HCT116 (cell line): Measurements from ENCODE around the gene MGP. TPM values are rescaled to one million over a fixed set of nuclear protein-coding genes. Genes with fewer than 3 reads are reported as not detected.

Experiments
- ATAC-seq: fragments of 200-7000 bp; cut with Tn5 transposase; 2 replicates; pipeline ENCODE4 v1.9.1; 2020; ENCODE audit warnings: mild to moderate bottlenecking, moderate library complexity
- BruUV-seq: library from RNA; stranded (reverse); fragments of 400-500 nt; replicated peaks from 2 replicates; lab custom pipeline; 2021; lab: Mats Ljungman, UMichigan
- CTCF ChIA-PET: fragments of 300-600 bp; sonication (Branson Sonifier 250); formaldehyde crosslinking; loops from one replicate; lab custom pipeline; 2021; ENCODE audit warnings: antibody characterized with exemption; lab: Charles Lee
- POLR2A ChIA-PET: fragments of 300-600, 350-600 bp; sonication (Branson Sonifier 250); formaldehyde crosslinking; loops from one replicate; lab custom pipeline; 2021; ENCODE audit warnings: antibody characterized with exemption; lab: Charles Lee
- RAD21 ChIA-PET, 2 experiments: fragments of 300-600 bp; sonication (Branson Sonifier 250); formaldehyde crosslinking; loops; one replicate each; lab custom pipeline; 2023; ENCODE audit warnings: low total read pairs in 2 of 2; ENCODE audit not compliant: uncharacterized antibody in 2 of 2, unreplicated experiment in 2 of 2, low non-redundant PET in 1 of 2; lab: Charles Lee
- DNase-seq: peaks from one replicate; pipeline ENCODE4 v3.0.0-alpha.2; 2010; ENCODE audit warnings: low read depth, low spot score
- H2AFZ ChIP-seq: fragments of 200-600 bp; shearing (Covaris generic), sonication (generic); 2 replicates; pipeline ENCODE4 v1.6.1; 2017; ENCODE audit warnings: low read depth, mixed run types, mixed read lengths, antibody characterized with exemption, low read length; ENCODE audit not compliant: poor library complexity, severe bottlenecking
- H3K27ac ChIP-seq: 2 replicates; pipeline ENCODE4 v1.5.1; 2012; ENCODE audit warnings: low read depth, low read length
- H3K27me3 ChIP-seq: fragments of 200-600 bp; sonication (generic); 2 replicates; pipeline ENCODE4 v1.6.1; 2016; ENCODE audit warnings: mixed run types, low read length, mixed read lengths; ENCODE audit not compliant: insufficient read depth
- H3K36me3 ChIP-seq, 2 experiments: fragments of 200-500 bp in 1 of 2; fragments of 200-600 bp in 1 of 2; sonication (Bioruptor generic) in 1 of 2; sonication (generic) in 1 of 2; 2 replicates each; pipeline versions ENCODE4 v1.5.1 to v1.6.1; 2014 to 2016; ENCODE audit warnings: low read length in 2 of 2, inconsistent platforms in 1 of 2, mixed read lengths in 1 of 2, mixed run types in 1 of 2; ENCODE audit not compliant: insufficient read depth in 2 of 2, control insufficient read depth in 1 of 2
- H3K4me1 ChIP-seq, 2 experiments: fragments of 200-600 bp in 1 of 2; sonication (generic) in 1 of 2; 2 replicates each; pipeline versions ENCODE4 v1.5.1 to v1.6.1; 2012 to 2017; ENCODE audit warnings: low read length in 2 of 2, inconsistent platforms in 1 of 2, mild to moderate bottlenecking in 1 of 2, mixed read lengths in 1 of 2, mixed run types in 1 of 2, moderate library complexity in 1 of 2; ENCODE audit not compliant: insufficient read depth in 2 of 2, control insufficient read depth in 1 of 2
- H3K4me2 ChIP-seq: fragments of 200-600 bp; sonication (generic); 2 replicates; pipeline ENCODE4 v1.6.1; 2017; ENCODE audit warnings: mixed run types, low read length, mixed read lengths
- H3K4me3 ChIP-seq, 2 experiments: fragments of 200-600 bp in 1 of 2; sonication (generic) in 1 of 2; replicated peaks in 1 of 2; 2 replicates each; pipeline ENCODE4 v1.5.1; 2011 to 2016; ENCODE audit warnings: low read length in 2 of 2, control low read depth in 1 of 2, low read depth in 1 of 2, mild to moderate bottlenecking in 1 of 2, mixed read lengths in 1 of 2, mixed run types in 1 of 2
- H3K79me2 ChIP-seq: fragments of 200-600 bp; sonication (generic); 2 replicates; pipeline ENCODE4 v1.6.1; 2017; ENCODE audit warnings: mild to moderate bottlenecking, mixed run types, low read length, moderate library complexity, mixed read lengths; ENCODE audit not compliant: insufficient read depth
- H3K9ac ChIP-seq: fragments of 200-600 bp; sonication (generic); 2 replicates; pipeline ENCODE4 v1.6.1; 2016; ENCODE audit warnings: low read length, mixed read lengths
- H3K9me2 ChIP-seq: fragments of 200-600 bp; sonication (generic), shearing (Covaris generic); 2 replicates; pipeline ENCODE4 v1.6.1; 2017; ENCODE audit warnings: mixed run types, mild to moderate bottlenecking, moderate library complexity; ENCODE audit not compliant: insufficient read depth
- H3K9me3 ChIP-seq, 2 experiments: fragments of 200-500 bp in 1 of 2; fragments of 200-600 bp in 1 of 2; sonication (Bioruptor generic) in 1 of 2; sonication (generic) in 1 of 2; 2 replicates each; pipeline ENCODE4 v1.6.1; 2014 to 2017; ENCODE audit warnings: low read length in 2 of 2, mixed read lengths in 2 of 2, inconsistent platforms in 1 of 2, low read depth in 1 of 2, mild to moderate bottlenecking in 1 of 2, mixed run types in 1 of 2, moderate library complexity in 1 of 2; ENCODE audit not compliant: control insufficient read depth in 1 of 2, insufficient read depth in 1 of 2
- H4K20me1 ChIP-seq: fragments of 200-600 bp; sonication (generic), shearing (Covaris generic); 2 replicates; pipeline ENCODE4 v1.6.1; 2017; ENCODE audit warnings: mixed run types, mild to moderate bottlenecking, moderate library complexity; ENCODE audit not compliant: insufficient read depth
- CEBPB ChIP-seq: IDR thresholded peaks from 2 replicates; pipeline ENCODE4 v1.6.1; 2012; ENCODE audit warnings: low read depth
- EZH2 ChIP-seq: fragments of 200-600 bp; sonication (generic); IDR thresholded peaks from 2 replicates; pipeline ENCODE4 v1.6.1; 2017; ENCODE audit warnings: antibody characterized with exemption, mixed run types
- FOSL1 ChIP-seq: IDR thresholded peaks from 2 replicates; pipeline ENCODE4 v1.6.1; 2012; ENCODE audit warnings: low read depth
- MAX ChIP-seq: IDR thresholded peaks from 2 replicates; pipeline ENCODE4 v1.6.1; 2012
- SRF ChIP-seq: IDR thresholded peaks from 2 replicates; pipeline ENCODE4 v1.6.1; 2012; ENCODE audit warnings: low read depth
- ZBTB33 ChIP-seq: IDR thresholded peaks from 2 replicates; pipeline ENCODE4 v1.6.1; 2011; ENCODE audit warnings: mild to moderate bottlenecking, low read length, moderate library complexity; ENCODE audit not compliant: insufficient replicate concordance; ENCODE audit errors: extremely low read depth
- ZFX ChIP-seq: fragments of 450-650 bp; IDR thresholded peaks from 2 replicates; pipeline ENCODE4 v1.6.1; 2017
- ZNF274 ChIP-seq: fragments of 200-500 bp; sonication (Bioruptor generic); IDR thresholded peaks from 2 replicates; pipeline ENCODE4 v1.6.1; 2014; ENCODE audit warnings: mild to moderate bottlenecking, low read depth, low read length, inconsistent platforms
- intact Hi-C: fragments of 100-400 bp; cut with micrococcal nuclease; formaldehyde crosslinking; loops from 2 replicates; pipeline ENCODE4 v1.10.0; 2022
- total RNA-seq: library from RNA; stranded (reverse); gene quantifications from one replicate; pipeline ENCODE4 v1.2.1, GENCODE V29; 2021; ENCODE audit not compliant: unreplicated experiment
- TF ChIP-seq, protein P1 (sequence below), 3 experiments: fragments of 200-600 bp in 1 of 3; sonication (generic) in 1 of 3; IDR thresholded peaks in 2 of 3; conservative IDR thresholded peaks in 1 of 3; 2 replicates each; pipeline ENCODE4 v1.5.1; 2012 to 2017; ENCODE audit warnings: low read depth in 2 of 3, low read length in 2 of 3, antibody characterized with exemption in 1 of 3, borderline replicate concordance in 1 of 3, control low read depth in 1 of 3, mild to moderate bottlenecking in 1 of 3, mixed read lengths in 1 of 3, mixed run types in 1 of 3, moderate library complexity in 1 of 3; ENCODE audit not compliant: insufficient read depth in 1 of 3
- TF ChIP-seq, protein P2 (sequence below): IDR thresholded peaks from 2 replicates; pipeline ENCODE4 v1.6.1; 2012; ENCODE audit warnings: low read depth

Gene MGP
- total RNA-seq, 1 experiment from 2014 or later: 1.3 TPM

GRCh38 chr12:14880890-14881453 lies 4.7 kb downstream of the MGP start:
- no peak overlapping the region for H3K27ac ChIP-seq
- no peaks in the 10 kb centered on the region for H3K9me2 ChIP-seq
- POLR2A ChIA-PET: no interaction called here
- no peaks in the 10 kb centered on the region for H3K9me3 ChIP-seq
- no peak for TF ChIP-seq ZBTB33
- no peak for TF ChIP-seq FOSL1
- no peak for TF ChIP-seq EZH2
- no peak for TF ChIP-seq ZNF274
- no peak for TF ChIP-seq ZFX
- TF ChIP-seq MAX: no peak
- TF ChIP-seq, protein P1, sequence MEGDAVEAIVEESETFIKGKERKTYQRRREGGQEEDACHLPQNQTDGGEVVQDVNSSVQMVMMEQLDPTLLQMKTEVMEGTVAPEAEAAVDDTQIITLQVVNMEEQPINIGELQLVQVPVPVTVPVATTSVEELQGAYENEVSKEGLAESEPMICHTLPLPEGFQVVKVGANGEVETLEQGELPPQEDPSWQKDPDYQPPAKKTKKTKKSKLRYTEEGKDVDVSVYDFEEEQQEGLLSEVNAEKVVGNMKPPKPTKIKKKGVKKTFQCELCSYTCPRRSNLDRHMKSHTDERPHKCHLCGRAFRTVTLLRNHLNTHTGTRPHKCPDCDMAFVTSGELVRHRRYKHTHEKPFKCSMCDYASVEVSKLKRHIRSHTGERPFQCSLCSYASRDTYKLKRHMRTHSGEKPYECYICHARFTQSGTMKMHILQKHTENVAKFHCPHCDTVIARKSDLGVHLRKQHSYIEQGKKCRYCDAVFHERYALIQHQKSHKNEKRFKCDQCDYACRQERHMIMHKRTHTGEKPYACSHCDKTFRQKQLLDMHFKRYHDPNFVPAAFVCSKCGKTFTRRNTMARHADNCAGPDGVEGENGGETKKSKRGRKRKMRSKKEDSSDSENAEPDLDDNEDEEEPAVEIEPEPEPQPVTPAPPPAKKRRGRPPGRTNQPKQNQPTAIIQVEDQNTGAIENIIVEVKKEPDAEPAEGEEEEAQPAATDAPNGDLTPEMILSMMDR (IDR thresholded peaks at IDR 0.05 in 2 of 3, conservative IDR thresholded peaks at IDR 0.05 in 1 of 3; ENCODE audit: borderline replicate concordance in 1 of 3, insufficient read depth in 1 of 3, low read depth in 2 of 3, low read length in 2 of 3): no peak
- no peak for TF ChIP-seq SRF
- TF ChIP-seq, protein P2, sequence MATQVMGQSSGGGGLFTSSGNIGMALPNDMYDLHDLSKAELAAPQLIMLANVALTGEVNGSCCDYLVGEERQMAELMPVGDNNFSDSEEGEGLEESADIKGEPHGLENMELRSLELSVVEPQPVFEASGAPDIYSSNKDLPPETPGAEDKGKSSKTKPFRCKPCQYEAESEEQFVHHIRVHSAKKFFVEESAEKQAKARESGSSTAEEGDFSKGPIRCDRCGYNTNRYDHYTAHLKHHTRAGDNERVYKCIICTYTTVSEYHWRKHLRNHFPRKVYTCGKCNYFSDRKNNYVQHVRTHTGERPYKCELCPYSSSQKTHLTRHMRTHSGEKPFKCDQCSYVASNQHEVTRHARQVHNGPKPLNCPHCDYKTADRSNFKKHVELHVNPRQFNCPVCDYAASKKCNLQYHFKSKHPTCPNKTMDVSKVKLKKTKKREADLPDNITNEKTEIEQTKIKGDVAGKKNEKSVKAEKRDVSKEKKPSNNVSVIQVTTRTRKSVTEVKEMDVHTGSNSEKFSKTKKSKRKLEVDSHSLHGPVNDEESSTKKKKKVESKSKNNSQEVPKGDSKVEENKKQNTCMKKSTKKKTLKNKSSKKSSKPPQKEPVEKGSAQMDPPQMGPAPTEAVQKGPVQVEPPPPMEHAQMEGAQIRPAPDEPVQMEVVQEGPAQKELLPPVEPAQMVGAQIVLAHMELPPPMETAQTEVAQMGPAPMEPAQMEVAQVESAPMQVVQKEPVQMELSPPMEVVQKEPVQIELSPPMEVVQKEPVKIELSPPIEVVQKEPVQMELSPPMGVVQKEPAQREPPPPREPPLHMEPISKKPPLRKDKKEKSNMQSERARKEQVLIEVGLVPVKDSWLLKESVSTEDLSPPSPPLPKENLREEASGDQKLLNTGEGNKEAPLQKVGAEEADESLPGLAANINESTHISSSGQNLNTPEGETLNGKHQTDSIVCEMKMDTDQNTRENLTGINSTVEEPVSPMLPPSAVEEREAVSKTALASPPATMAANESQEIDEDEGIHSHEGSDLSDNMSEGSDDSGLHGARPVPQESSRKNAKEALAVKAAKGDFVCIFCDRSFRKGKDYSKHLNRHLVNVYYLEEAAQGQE: no peak
- no peak for TF ChIP-seq CEBPB
- H3K4me2 ChIP-seq: no peak overlapping the region
- DNase-seq (no peak), ATAC-seq (no peak)
- intact Hi-C loops: no loop called here
- RAD21 ChIA-PET: no interaction called here
- H2AFZ ChIP-seq: no peak overlapping the region
- no peaks in the 10 kb centered on the region for H3K79me2 ChIP-seq
- H4K20me1 ChIP-seq: no peaks in the 10 kb centered on the region; the same call in 1 of the 2 replicates
- CTCF ChIA-PET: no interaction called here
- H3K27me3 ChIP-seq: no peaks in the 10 kb centered on the region
- H3K36me3 ChIP-seq: no peaks in the 10 kb centered on the region
- H3K9ac ChIP-seq: no peak overlapping the region
- no peaks in the 10 kb centered on the region; a peak in 1 of 4 replicates for H3K4me1 ChIP-seq
- BruUV-seq: no TSS peak
- no peak overlapping the region for H3K4me3 ChIP-seq
